Fibroblast of the conjunctiva (primary cell): ENCODE data around the gene PCDHGA5.
"Not testable (repeated sequence)": the region's sequence is repeated elsewhere in the genome, so short reads cannot be mapped to it uniquely, and the experiment has no call there.

Experiments
- DNase-seq: peaks from one replicate; pipeline ENCODE4 v3.0.0-alpha.2; 2010; ENCODE audit warnings: low read depth

PCDHGA5 gene

DNA sequence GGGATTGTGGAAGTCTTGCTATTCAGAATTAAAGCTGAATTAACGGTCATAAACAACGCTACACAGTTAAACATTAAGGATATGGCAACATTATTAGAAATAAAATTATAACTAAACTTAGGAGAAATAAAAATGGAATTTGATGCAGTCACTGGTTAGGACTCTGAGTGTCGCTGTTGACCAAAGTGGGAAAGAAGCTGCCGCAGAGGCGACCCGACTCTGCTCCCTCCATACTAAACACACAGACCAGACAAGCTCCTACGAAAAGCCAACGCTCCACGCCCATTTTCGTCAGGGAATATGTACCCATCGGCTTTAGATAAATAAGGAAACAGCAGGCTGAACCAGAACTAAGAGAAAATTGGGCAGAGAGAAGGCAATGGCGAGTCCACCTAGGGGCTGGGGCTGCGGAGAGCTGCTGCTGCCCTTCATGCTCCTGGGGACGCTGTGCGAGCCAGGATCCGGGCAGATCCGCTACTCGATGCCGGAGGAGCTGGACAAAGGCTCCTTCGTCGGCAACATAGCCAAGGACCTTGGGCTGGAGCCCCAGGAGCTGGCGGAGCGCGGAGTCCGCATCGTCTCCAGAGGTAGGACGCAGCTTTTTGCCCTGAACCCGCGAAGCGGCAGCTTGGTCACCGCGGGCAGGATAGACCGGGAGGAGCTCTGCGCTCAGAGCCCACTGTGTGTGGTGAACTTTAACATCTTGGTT, at the start of gene PCDHGA5:
PCDHGA5 (plus strand) TSS at position 211 of the 709 bp plus-strand sequence; CDS start at position 380, 169 bp downstream.
- no peak for DNase-seq

DNA sequence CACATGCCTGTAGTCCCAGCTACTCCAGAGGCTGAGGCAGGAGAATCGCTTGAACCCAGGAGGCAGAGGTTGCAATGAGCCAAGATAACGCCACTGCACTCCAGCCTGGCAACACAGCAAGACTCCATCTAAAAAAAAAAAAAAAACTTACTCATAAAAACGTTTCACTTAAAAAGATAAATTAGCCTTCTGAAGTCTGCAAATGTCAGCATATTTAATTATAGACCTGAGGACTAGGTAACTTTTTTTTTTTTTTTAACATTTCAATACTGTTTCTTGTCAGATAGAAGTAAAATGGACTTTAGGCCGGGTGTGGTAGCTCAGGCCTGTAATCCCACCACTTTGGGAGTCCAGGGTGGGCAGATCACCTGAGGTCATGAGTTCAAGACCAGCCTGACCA, 47.0 kb upstream of the PCDHGA5 start:
- not testable (repeated sequence) for DNase-seq

DNA sequence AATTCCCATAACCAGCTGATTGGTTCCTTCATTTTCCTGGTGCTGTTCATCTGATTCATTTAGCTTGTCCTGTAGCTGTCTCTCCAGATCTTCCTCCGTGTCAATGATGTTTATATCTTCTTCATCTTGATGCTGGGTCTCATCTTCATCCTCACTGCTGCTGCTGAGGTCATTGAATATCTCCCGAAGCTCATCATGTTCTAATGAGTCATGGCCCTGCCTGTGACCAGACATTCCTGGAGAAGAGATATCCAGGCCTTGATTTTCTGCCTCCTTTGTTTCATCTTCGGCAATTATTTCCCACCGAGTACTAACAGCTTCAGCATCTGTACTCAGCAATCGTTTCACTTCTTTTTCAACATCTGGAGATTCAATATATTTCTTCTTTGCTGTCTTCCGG, 44.8 kb upstream of the PCDHGA5 start:
- no peak for DNase-seq

DNA sequence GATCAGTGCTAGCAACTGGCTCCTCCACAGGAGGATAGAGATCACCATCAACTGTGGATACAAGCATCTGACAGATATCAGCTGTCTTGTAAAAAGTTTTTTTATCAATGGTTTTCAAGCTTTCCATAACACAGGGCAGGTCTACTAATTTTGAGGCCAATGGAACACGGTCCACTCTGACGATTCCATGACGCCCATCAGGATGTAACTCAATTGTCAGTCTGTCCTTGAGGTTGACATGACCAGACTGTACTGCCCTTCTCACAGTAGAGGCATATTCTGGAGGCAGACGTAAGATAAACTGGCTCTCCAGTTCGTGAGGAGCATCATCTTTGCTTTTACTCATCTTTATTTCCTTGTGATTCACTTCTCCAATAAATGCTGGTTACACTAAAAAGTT, 44.3 kb upstream of the PCDHGA5 start:
- DNase-seq = no peak

DNA sequence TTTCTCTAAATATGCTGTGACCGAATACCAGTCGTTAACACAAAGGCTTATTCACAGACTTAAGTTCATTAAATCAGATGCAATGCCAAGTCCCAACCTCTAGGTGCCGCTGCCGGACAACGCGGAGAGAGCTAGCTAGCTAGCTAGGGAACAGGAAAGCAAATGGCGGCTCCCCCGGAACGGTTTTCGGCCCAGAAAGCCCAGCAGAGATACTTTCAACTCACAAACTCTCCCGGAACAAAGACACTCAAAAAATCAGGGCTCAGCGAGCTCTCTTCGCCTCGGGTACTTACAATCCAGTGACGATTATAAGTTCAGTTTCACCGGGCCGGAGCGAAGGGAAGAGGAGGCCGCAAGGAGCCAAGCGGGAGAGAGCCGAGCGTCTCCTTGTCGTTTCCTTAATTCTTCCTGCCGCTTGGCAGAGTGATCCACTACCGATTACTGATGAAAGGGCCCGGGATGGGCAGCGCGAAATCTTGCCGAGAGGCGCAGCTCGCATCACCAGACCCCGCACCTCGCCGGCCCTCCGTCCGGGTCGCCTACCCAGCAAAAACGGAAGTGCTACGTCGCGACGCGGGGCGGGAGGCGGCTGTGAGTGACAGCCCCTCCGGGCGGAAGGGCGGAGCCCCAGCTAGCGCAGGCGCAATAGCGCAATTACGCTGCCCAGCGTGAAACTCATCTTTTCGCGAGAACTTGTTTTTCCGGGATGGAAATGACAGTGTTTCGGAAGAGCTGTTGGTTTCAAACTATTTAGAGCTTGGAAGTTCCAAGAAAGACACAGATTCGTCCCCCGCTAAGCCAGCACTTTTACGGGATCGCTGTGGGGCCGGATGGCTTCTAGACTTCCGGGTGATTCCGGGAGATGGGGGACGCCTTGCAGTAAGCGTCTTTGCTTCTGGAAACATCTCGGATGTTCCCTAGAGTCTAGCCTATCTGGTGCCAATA, 43.5 kb upstream of the PCDHGA5 start, which contains the start of gene TAF7:
TAF7 (minus strand) TSS at position 560 of the 945 bp plus-strand sequence. CDS start 740 bp downstream, outside the sequence.
- DNase-seq = peak; percentile 91

DNA sequence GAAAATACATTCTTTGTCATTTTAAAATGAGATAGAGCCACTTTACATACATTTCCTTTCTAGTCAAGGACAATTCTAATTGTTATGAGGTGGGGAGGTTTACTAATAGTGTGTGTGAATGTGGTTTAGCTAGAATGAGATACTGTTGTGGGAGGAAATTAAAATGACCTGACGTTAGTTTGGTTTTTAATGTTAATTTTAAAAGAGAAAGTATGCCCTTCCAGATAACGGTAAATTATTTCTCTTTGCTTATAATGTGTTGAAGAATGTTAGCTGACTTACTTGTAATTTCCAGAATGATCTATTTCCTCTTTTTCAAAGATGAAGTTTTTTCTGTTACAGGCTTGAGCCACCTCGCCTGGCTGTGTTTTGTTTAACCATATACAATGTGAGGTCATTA, 41.7 kb upstream of the PCDHGA5 start:
- DNase-seq = no peak

DNA sequence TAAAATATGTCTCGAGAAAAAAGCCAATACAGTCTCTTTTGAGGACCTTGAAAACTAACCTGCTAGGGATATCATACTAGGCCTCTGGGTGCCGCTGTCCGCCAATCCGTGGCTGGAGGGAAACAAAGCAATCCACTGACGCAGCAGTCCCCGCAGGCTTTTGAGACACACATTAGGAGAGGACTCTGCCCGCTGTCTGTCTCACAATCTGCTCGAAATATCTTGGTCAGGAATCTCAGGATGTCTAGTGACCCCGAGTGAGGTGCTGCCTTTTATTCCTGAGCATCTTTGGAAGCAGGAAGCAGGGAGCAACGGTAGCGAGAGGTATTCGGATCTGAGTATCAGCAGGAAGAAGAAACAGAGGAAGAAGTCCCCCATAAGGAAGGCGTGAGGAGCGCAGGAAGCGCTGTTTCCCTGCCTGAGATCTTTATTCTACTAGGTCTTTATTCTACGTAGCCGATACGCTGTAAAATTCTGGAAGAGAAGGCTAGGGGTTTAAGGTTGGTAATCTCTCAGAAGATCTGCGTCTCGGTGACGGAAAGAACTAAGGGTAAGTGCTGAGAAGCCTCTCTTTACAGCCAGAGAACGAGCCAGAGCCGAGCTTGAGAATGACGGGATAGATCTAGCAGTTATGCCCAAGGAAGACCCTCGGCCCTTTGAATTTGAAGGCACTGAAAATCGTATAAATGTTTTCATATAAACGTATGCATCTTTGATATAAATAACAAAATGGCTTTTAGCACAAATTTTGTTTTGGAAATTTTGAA, 37.7 kb upstream of the PCDHGA5 start:
- peak; percentile 26 for DNase-seq

DNA sequence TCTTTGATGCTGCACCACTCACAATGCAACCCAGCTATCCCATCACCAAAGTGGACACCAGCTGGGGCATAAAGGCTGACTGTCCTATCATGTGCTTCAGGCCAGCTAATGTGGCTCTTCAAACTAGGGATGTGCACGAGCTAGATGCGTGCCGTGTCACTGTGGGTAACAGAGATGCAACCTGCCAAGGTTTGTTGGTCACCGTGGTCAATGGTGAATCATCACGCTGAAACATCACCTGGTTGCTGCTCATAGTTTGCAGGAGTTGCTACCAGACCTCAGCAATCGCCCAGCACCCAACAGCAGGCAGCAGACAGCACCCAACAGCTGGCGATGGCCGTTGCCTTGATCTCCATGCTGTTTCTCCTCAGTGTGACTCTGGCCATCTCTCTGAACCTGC, 35.7 kb upstream of the PCDHGA5 start:
- DNase-seq = no peak

DNA sequence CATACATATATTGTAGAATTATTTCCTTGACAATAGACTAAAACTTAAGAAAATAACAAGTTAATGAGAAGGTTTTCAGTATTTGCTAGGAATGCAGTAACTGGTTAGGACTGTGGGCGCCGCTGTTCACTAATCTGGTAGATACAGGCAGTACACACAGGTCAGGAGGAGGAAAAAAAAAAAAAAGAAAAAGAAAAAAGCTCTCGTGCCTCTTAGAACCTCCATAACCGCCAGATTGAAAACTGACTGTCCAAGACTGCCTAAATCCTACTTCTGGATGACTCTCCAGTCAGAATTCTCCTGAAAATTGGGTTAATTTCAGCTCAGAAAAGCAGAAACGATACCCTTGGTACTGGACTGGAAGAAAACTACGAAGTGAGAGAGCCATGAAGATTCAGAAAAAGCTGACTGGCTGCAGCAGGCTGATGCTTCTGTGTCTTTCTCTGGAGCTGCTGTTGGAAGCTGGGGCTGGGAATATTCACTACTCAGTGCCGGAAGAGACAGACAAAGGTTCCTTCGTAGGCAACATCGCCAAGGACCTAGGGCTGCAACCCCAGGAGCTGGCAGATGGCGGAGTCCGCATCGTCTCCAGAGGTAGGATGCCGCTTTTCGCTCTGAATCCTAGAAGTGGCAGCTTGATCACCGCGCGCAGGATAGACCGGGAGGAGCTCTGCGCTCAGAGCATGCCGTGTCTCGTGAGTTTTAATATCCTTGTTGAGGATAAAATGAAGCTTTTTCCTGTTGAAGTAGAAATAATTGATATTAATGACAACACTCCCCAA, 33.5 kb upstream of the PCDHGA5 start, which contains the start of gene PCDHGA1:
PCDHGA1 (plus strand) TSS at position 216 of the 782 bp plus-strand sequence.
- DNase-seq = peak; percentile 22

DNA sequence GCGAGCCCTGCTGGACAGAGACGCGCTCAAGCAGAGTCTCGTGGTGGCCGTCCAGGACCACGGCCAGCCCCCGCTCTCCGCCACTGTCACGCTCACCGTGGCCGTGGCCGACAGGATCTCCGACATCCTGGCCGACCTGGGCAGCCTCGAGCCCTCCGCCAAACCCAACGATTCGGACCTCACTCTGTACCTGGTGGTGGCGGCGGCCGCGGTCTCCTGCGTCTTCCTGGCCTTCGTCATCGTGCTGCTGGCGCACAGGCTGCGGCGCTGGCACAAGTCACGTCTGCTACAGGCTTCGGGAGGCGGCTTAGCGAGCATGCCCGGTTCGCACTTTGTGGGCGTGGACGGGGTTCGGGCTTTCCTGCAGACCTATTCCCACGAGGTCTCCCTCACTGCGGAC, 31.4 kb upstream of the PCDHGA5 start:
- DNase-seq = not testable (repeated sequence)

DNA sequence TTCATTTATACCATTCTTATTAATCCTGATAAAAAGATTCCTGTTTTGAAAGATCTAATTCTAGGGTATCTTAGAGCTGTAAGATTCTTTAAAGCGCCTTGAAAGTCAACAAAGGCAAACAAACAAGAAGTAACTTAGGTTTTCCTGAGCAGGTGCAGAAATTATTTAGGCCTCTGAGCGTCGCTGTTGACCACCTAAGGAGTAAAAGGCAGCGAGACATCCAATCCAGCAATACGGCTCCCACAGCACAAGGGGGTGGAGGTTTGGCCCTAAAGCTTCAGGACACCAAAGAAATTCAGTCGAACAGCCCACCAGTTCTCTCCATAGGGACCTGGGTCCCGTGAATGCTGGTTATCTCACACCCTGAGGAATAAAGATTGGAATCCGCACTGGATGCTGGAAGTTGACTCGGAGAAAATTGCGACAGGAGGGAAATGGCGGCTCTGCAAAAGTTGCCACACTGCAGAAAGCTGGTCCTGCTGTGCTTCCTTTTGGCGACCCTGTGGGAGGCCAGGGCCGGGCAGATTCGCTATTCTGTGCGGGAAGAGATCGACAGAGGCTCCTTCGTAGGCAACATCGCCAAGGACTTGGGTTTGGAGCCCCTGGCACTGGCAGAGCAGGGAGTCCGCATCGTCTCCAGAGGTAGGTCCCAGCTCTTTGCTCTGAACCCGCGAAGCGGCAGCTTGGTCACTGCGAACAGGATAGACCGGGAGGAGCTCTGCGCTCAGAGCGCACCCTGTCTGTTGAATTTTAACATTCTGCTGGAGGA, 25.2 kb upstream of the PCDHGA5 start, which contains the start of gene PCDHGA2:
PCDHGA2 (plus strand) TSS at position 223 of the 769 bp plus-strand sequence.
- peak; percentile 23 for DNase-seq

DNA sequence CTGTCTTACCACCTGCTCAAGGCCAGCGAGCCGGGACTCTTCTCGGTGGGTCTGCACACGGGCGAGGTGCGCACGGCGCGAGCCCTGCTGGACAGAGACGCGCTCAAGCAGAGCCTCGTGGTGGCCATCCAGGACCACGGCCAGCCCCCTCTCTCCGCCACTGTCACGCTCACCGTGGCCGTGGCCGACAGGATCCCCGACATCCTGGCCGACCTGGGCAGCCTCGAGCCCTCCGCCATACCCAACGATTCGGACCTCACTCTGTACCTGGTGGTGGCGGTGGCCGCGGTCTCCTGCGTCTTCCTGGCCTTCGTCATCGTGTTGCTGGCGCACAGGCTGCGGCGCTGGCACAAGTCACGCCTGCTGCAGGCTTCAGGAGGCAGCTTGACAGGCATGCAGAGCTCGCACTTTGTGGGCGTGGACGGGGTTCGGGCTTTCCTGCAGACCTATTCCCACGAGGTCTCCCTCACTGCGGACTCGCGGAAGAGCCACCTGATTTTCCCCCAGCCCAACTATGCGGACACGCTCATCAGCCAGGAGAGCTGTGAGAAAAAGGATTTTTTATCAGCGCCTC, 23.1 kb upstream of the PCDHGA5 start:
- not testable (repeated sequence) for DNase-seq

DNA sequence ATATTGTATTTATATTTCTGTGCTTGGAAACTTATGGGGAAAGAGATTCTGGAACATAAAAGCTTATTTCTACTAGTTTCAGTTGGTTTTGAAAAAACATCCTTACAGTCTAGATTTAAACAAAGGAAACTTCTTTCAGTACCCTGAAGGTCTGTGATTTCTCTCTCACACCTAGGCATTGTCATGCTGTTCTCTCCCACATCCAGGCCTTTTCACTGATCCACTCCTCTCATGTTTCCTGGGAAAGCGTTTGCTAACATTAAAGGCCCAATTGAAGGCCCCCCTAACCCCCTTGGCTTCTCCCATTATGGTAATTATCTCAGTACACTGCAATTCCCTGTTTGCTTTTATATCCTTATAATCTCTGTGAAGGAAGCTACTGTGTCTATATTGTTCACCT, 21.2 kb upstream of the PCDHGA5 start:
- no peak for DNase-seq

DNA sequence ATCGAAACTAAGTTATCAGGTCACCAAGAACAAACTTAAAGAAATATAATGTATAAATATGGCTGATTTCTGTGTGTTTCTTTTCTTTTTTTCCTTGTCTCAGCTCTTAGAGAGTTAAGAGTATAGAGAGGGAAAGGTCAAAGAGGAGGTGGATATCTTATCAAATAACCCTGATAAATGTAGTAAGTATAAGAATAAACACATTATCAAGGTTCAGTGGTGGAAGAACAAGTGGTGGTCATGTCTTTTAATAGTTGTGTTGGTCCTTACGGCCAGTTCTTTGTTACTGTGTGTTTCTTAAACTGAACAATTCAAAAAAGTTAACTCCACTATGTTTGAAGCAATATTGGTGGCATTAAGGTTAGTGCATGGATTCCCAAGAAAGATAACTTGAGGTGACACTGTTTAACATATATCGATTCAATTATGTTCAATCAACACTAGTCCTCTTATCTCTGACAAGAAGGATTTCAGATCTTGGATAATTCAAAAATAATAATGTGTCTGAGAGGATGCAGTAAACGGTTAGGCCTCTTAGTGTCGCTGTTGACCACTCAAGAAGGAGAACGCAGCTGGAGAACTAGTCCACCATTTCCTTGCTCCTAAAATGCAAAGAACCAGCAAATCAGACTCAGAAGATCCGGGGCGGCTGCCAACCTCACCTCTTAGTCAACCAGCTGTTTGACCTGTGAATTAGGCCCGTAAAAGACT, 20.6 kb upstream of the PCDHGA5 start, which contains the start of gene PCDHGA3:
PCDHGA3 (plus strand) TSS at position 588 of the 711 bp plus-strand sequence. CDS start 205 bp downstream, outside the sequence.
- peak; percentile 38 for DNase-seq

DNA sequence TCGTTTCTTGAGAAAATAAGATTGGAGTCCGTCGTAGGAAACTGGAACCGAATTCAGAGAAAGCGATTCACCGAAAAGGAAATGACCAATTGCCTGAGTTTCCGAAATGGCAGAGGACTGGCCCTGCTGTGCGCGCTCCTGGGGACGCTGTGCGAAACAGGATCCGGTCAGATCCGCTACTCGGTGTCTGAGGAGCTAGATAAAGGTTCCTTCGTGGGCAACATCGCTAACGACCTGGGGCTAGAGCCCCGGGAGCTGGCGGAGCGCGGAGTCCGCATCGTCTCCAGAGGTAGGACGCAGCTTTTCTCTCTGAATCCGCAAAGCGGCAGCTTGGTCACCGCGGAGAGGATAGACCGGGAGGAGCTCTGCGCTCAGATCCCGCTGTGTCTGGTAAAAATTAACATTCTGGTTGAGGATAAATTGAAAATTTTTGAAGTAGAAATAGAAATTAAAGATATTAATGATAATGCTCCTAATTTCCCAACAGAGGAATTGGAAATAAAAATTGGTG, 20.0 kb upstream of the PCDHGA5 start:
- no peak for DNase-seq

DNA sequence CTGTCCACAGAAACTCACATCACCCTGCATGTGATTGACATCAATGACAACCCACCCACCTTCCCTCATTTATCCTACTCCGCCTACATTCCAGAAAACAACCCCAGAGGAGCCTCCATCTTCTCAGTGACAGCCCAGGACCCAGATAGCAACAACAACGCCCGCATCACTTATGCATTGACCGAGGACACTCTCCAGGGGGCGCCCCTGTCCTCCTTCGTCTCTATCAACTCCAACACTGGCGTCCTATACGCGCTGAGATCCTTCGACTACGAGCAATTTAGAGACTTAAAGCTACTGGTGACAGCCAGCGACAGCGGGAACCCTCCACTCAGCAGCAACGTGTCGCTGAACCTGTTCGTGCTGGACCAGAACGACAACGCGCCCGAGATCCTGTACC, 18.6 kb upstream of the PCDHGA5 start:
- DNase-seq = no peak

DNA sequence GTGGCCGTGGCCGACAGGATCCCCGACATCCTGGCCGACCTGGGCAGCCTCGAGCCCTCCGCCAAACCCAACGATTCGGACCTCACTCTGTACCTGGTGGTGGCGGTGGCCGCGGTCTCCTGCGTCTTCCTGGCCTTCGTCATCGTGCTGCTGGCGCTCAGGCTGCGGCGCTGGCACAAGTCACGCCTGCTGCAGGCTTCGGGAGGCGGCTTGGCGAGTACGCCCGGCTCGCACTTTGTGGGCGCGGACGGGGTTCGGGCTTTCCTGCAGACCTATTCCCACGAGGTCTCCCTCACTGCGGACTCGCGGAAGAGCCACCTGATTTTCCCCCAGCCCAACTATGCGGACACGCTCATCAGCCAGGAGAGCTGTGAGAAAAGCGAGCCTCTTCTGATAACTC, 17.9 kb upstream of the PCDHGA5 start:
- DNase-seq = not testable (repeated sequence)

DNA sequence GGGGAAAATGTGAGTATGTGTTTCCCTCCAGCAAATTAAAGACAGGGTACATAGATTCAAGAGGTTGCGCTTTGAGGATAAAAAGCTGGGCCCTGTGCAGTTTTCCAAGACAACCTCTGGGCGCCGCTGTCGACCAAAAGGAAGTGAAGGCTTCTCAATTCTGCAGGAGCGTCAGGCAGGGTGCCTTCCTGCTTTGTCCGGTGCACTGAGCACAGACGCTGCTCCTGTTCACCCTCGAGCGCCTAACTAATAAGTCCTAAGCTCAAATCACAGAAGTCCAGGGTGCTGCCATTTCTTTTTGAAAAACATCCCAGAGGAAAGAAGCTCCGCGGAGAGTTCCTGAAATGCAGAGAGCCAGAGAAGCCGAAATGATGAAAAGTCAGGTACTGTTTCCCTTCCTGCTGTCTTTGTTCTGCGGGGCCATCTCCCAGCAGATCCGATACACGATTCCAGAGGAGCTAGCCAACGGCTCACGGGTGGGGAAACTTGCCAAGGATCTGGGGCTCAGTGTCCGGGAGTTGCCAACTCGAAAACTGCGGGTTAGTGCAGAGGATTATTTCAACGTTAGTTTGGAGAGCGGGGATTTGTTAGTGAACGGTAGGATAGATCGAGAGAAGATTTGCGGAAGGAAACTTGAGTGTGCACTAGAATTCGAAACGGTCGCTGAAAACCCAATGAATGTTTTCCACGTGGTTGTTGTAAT, 13.9 kb upstream of the PCDHGA5 start, which contains the start of gene PCDHGB1:
PCDHGB1 (plus strand) TSS at position 183 of the 703 bp plus-strand sequence; CDS start at position 345, 162 bp downstream.
- DNase-seq = no peak
